SK-N-SH (cell line): ENCODE data around the gene ZNF775.

Source experiments
- EP300 ChIP-seq, 2 experiments: IDR thresholded peaks; 2 replicates each; pipeline versions ENCODE4 v1.4.0 to v1.6.1; 2012; ENCODE audit warnings: borderline replicate concordance in 1 of 2, low read depth in 1 of 2, low read length in 1 of 2
- FOSL2 ChIP-seq: IDR thresholded peaks from 2 replicates; pipeline ENCODE4 v1.4.0; 2012; ENCODE audit warnings: low read depth, mild to moderate bottlenecking, moderate library complexity, borderline replicate concordance
- POLR2AphosphoS5 ChIP-seq: IDR thresholded peaks from 2 replicates; pipeline ENCODE4 v1.6.1; 2012; ENCODE audit warnings: low read depth, low read length
- RAD21 ChIP-seq: IDR thresholded peaks from 2 replicates; pipeline ENCODE4 v1.6.1; 2012; ENCODE audit warnings: mild to moderate bottlenecking, low read length
- RCOR1 ChIP-seq: fragments of 150-350 bp; IDR thresholded peaks from 2 replicates; pipeline ENCODE4 v1.6.1; 2017; ENCODE audit warnings: antibody characterized with exemption, low read length
- REST ChIP-seq: IDR thresholded peaks from 2 replicates; pipeline ENCODE4 v1.6.1; 2012; ENCODE audit warnings: mild to moderate bottlenecking, low read depth, low read length, moderate library complexity
- RFX5 ChIP-seq: IDR thresholded peaks from 2 replicates; pipeline ENCODE4 v1.6.1; 2012; ENCODE audit warnings: mild to moderate bottlenecking, improper control_type of control experiment, low read length
- SIN3A ChIP-seq: IDR thresholded peaks from 2 replicates; pipeline ENCODE4 v1.6.1; 2012; ENCODE audit warnings: low read depth, mild to moderate bottlenecking, low read length, moderate library complexity, borderline replicate concordance
- TCF12 ChIP-seq: IDR thresholded peaks from 2 replicates; pipeline ENCODE4 v1.4.0; 2012
- YY1 ChIP-seq: IDR thresholded peaks from 2 replicates; pipeline ENCODE4 v1.4.0; 2012; ENCODE audit warnings: low read depth, mild to moderate bottlenecking
- TF ChIP-seq, protein P1 (sequence below): fragments of 200-600 bp; sonication (generic); IDR thresholded peaks from 2 replicates; pipeline ENCODE4 v1.6.1; 2017; ENCODE audit warnings: antibody characterized with exemption, mild to moderate bottlenecking, moderate library complexity

DNA sequence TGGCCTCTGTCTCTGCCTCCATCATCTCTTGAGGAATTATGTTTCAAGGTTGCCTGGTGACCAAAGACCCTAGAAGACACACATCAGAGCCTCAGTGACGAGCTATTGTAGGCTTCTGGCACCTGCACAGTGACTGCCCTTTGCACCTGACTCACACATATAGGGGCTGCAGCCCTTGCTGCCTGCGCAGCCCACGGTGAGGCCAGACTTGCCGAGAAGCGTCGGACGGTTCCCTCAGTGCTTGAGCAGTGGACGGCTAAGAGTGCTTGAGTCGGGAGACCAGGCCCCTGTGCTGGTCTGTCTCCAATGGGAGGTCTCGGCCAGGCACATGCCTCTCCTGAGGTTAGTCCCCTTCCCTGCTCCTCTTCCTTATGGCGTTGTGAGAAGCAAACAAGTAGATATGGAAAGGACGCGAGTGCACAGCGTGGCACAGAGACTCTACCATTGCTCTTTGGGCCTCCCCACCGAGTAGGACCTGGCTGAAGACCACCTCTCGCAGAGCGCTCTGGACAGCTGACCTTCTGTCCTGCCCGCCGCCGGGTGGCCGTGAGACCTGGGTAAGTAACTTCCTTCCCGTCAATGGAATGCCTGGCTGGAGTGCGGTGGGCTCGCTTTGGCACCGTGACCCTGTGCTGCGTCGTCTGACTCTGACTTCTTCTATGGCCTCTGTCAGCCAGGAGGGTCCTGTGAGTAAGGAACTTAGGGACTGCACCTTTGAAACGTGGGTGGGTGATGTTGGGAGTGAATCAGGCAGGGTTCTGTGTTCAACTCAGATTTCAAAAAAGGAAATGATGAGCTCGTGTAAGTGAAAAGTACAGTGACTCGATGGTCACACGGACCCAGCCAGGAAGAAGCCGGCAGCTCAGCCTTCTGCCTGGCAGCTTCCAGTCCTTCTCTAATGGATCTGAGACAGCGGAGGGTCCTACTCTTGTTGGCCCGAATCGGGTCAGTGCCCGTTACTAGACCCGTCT is 33.7 kb downstream of the ZNF775 start:
- TF ChIP-seq, protein P1, sequence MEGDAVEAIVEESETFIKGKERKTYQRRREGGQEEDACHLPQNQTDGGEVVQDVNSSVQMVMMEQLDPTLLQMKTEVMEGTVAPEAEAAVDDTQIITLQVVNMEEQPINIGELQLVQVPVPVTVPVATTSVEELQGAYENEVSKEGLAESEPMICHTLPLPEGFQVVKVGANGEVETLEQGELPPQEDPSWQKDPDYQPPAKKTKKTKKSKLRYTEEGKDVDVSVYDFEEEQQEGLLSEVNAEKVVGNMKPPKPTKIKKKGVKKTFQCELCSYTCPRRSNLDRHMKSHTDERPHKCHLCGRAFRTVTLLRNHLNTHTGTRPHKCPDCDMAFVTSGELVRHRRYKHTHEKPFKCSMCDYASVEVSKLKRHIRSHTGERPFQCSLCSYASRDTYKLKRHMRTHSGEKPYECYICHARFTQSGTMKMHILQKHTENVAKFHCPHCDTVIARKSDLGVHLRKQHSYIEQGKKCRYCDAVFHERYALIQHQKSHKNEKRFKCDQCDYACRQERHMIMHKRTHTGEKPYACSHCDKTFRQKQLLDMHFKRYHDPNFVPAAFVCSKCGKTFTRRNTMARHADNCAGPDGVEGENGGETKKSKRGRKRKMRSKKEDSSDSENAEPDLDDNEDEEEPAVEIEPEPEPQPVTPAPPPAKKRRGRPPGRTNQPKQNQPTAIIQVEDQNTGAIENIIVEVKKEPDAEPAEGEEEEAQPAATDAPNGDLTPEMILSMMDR = no peak
- TF ChIP-seq POLR2AphosphoS5 (no peak), YY1 (no peak), REST (no peak), RCOR1 (no peak), FOSL2 (no peak), EP300 (IDR thresholded peaks at IDR 0.05; ENCODE audit: borderline replicate concordance in 1 of 2, low read depth in 1 of 2, low read length in 1 of 2) (no peak), RAD21 (no peak), SIN3A (no peak), RFX5 (no peak), TCF12 (no peak)
